Measurements from ENCODE around the gene LRBA.

LRBA gene

GRCh38 chr4:150952167-150952845 lies 62.8 kb downstream of the LRBA start:
- no peak for DNase-seq (ENCODE audit: low read depth)
- TF ChIP-seq CTCF (conservative IDR thresholded peaks at IDR 0.05; ENCODE audit: low read depth, low read length), result no peak
- no peak overlapping the region for H3K4me3 ChIP-seq (ENCODE audit: low read length)

GRCh38 chr4:150950657-150951288 lies 64.3 kb downstream of the LRBA start:
- no peak overlapping the region for H3K4me3 ChIP-seq (ENCODE audit: low read length)
- no peak for TF ChIP-seq CTCF (conservative IDR thresholded peaks at IDR 0.05; ENCODE audit: low read depth, low read length)
- no peak for DNase-seq (ENCODE audit: low read depth)

GRCh38 chr4:150949943-150950342 lies 65.1 kb downstream of the LRBA start:
- no peak overlapping the region for H3K4me3 ChIP-seq (ENCODE audit: low read length)
- TF ChIP-seq CTCF (conservative IDR thresholded peaks at IDR 0.05; ENCODE audit: low read depth, low read length), result no peak
- no peak for DNase-seq (ENCODE audit: low read depth)

GRCh38 chr4:150949342-150949741 lies 65.7 kb downstream of the LRBA start:
- TF ChIP-seq CTCF (conservative IDR thresholded peaks at IDR 0.05; ENCODE audit: low read depth, low read length), result no peak
- no peak overlapping the region for H3K4me3 ChIP-seq (ENCODE audit: low read length)
- DNase-seq (ENCODE audit: low read depth), result no peak

- H3K4me3 ChIP-seq (ENCODE audit: low read length), result no peak overlapping the region
- DNase-seq (ENCODE audit: low read depth), result no peak
- TF ChIP-seq CTCF (conservative IDR thresholded peaks at IDR 0.05; ENCODE audit: low read depth, low read length), result no peak
These were observed 66.4 kb downstream of the LRBA start for GRCh38 chr4:150948710-150949109.

- DNase-seq (ENCODE audit: low read depth), result no peak
- no peak for TF ChIP-seq CTCF (conservative IDR thresholded peaks at IDR 0.05; ENCODE audit: low read depth, low read length)
- H3K4me3 ChIP-seq (ENCODE audit: low read length), result no peak overlapping the region
These were observed 67.0 kb downstream of the LRBA start for GRCh38 chr4:150948074-150948473.

- no peak for DNase-seq (ENCODE audit: low read depth)
- no peak for TF ChIP-seq CTCF (conservative IDR thresholded peaks at IDR 0.05; ENCODE audit: low read depth, low read length)
- H3K4me3 ChIP-seq (ENCODE audit: low read length), result no peak overlapping the region
These were observed 70.4 kb downstream of the LRBA start for GRCh38 chr4:150944660-150945059.
